Posterior vena cava (tissue), 2 donors: ENCODE results near the gene AP2A2. TPM values are rescaled to one million over a fixed set of nuclear protein-coding genes. Genes with fewer than 3 reads are reported as not detected.
"Not testable (repeated sequence)": the region's sequence is repeated elsewhere in the genome, so short reads cannot be mapped to it uniquely, and the experiment has no call there.

Experiments used
- DNase-seq: peaks from one replicate; pipeline ENCODE4 v3.0.0-alpha.2; 2020; ENCODE audit warnings: low spot score
- intact Hi-C, 2 donors: fragments of 100-400 bp; cut with DNase I; formaldehyde crosslinking; loops; one replicate each; pipeline versions ENCODE4 v1.14.1 to v1.14.2; 2022 to 2023
- total RNA-seq, 2 donors: library from RNA; stranded (reverse); fragmentation: NEBNext Ultra II Directional; extraction: Animal tissue kit (Norgen Biotek cat#: 25700); gene quantifications; one replicate each; pipeline ENCODE4 v1.2.1, GENCODE V29; 2021
- donor health status: DM: yes; HTN: yes; CAD: no.
- donor health status: DM: yes; HTN: yes; CAD: no.

Gene AP2A2
- total RNA-seq, 2 donors from 2014 or later: 83.5 to 117 TPM

DNA sequence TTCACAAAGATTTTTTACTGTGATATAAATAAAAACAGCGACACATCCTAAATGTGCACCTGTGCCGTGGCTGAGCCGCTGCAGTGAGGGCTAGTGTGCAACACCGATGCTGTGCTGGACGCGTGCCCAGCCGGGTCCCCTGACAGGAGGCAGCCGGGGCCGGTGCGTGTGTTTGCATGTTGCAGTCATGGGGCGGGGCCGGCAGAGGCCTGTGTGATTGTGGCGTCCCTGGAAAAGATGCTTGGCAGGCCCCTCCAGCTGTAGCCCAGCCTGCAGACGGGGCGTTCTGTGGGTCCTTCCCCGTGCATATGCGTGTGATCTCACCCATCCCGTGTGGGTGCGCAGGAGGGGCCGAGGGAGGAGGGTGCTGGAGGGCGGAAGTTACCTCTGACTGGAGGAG, 80.3 kb downstream of the AP2A2 start:
- DNase-seq: no peak
- intact Hi-C loops: no loop called here

GRCh38 chr11:1006762-1007161, 81.1 kb downstream of the AP2A2 start:
- intact Hi-C loops: no loop called here
- no peak for DNase-seq

DNA sequence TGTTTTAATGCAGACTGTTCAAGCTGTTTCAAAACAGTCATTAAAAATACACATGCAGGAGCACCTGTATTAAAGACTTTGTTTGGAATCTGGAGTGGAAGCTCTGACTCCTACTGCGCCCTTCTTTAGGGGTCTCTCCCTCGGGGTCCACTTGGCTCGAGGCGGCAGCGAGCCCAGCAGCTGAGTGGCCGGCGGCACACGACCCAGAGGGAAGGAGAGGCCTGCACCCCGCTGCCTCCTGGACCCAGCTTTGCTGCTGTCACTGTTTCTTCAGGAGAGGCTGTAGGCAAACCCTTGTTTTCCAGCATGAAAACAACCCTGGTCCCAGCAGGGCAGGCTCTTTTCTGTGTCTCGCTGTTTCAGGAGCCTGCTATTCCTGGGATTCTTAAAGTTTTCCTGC, 81.6 kb downstream of the AP2A2 start:
- intact Hi-C loops: no loop called here
- DNase-seq: no peak

- intact Hi-C loops: no loop called here
- no peak for DNase-seq
These were observed 82.5 kb downstream of the AP2A2 start for GRCh38 chr11:1008001-1008802.

- DNase-seq: no peak
- intact Hi-C loops: no loop called here
These were observed 83.1 kb downstream of the AP2A2 start for GRCh38 chr11:1008803-1009145.

- intact Hi-C loops: no loop called here
- DNase-seq: no peak
These were observed 83.7 kb downstream of the AP2A2 start for GRCh38 chr11:1009371-1009770.

DNA sequence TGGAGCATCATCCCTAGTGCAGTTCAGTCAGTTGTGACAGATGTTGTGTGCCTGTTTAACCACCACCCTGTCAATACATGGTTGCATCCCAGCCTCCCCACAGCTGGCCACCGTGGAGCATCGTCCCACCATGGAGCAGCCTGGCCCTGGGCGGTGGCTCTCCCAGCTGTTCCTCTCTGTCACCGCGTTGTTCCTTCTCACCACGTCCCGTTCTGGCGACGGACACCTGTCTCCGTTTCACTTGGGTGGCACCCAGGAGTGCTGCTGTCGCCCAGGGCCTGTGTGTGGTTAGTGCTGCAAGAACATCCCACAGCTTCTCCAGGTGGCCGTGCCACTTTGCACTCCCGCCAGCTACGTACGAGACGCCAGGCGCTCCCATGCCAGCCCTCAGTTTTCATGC, 84.3 kb downstream of the AP2A2 start:
- DNase-seq: no peak
- intact Hi-C loops: no loop called here

GRCh38 chr11:1010551-1011319, 85.1 kb downstream of the AP2A2 start:
- no peak for DNase-seq
- intact Hi-C loops: no loop called here

GRCh38 chr11:1011320-1011698, 85.6 kb downstream of the AP2A2 start:
- no peak for DNase-seq
- intact Hi-C loops: no loop called here

GRCh38 chr11:1012291-1012690, 86.6 kb downstream of the AP2A2 start:
- no peak for DNase-seq
- intact Hi-C loops: no loop called here

DNA sequence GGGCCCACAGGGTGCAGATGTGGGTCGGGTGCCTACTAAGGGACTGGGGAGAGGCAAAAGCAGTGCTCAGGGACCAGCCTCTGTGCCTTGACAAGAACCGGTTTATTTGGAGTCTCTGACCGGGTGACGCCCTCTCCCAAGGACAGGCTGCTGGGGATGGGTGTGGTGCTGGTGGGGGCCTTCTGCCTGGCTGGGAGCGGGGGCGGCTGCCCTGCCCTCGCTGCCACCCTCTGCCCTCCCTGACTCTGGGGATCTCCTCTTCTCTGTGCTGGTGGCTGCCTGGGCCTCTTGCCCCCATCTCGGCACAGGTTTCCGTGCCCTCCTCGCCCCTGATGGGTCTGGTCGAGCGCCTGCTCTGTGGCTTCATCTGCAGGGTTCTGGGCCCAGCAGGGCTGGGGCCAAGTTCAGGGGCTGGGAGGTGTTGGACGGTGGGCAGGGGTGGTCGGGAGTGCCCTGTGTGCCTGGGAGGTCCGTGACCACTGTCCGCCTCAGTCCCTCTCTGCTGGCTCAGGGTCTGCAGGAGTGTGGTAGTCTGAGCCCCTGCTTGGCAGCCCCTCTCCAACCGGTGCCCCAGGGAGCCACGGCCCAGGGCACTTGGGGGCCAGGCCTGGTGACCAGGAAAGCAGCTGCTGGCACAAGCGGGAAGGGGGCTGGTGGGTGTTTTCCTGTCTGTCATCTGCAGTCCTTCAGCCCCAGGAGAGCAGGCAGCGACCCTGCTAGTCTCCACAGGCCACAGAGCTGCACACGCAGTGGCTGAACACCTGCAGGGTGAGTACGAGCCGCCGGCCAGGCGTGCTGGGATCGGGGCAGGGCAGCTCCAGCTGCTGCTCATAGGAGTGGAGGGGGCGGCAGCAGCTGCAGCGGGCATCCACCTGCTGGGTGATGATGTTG, 87.3 kb downstream of the AP2A2 start:
- DNase-seq: no peak
- intact Hi-C loops: no loop called here

DNA sequence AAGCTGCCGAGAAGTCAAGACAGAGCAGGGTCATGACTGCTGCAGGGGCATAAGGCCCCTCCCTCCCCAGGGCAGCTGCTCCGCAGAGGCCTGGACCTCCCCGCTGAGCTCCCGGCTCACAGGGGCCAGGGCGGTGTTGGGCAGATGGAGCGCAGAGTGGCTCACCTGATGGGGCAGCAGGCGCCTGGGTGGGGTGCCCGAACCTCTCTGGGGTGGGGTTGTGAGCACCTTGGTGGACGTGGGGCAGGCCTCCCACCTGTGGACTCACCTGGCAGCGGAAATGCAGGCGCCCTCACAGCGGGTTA, 87.9 kb downstream of the AP2A2 start:
- DNase-seq: no peak
- intact Hi-C loops: no loop called here

DNA sequence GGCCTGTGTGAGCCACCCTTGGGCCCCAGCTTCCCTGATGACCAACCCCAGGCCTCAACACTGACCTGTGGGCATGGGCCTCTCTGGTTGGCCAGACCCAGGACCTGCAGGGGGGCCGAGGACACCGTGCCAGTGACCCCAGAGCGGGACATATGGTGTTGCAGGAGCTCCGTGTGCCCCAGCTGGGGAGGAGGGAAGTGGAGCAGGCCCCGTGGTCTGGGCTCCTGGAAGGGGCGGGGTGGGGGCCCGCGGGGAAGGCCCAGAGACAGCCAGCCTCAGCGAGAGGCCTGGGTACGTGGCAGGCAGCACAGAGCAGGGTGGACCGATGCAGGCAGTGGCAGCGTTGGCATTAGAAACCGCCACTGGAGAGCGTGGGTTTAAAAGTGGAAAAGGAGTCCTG, 88.6 kb downstream of the AP2A2 start:
- intact Hi-C loops: no loop called here
- DNase-seq: no peak

- no peak for DNase-seq
- intact Hi-C loops: no loop called here
These were observed 89.4 kb downstream of the AP2A2 start for GRCh38 chr11:1015064-1015463.

GRCh38 chr11:1015826-1016545, 90.3 kb downstream of the AP2A2 start:
- no peak for DNase-seq
- intact Hi-C loops: no loop called here

GRCh38 chr11:1016610-1017126, 91.0 kb downstream of the AP2A2 start:
- DNase-seq: not testable (repeated sequence)

GRCh38 chr11:1017269-1018005, 91.8 kb downstream of the AP2A2 start:
- DNase-seq: no peak
- intact Hi-C loops: no loop called here

More at GRCh38 chr11:1016610-1017126, 91.0 kb downstream of the AP2A2 start:
- intact Hi-C loops: not testable (repeated sequence)

DNA sequence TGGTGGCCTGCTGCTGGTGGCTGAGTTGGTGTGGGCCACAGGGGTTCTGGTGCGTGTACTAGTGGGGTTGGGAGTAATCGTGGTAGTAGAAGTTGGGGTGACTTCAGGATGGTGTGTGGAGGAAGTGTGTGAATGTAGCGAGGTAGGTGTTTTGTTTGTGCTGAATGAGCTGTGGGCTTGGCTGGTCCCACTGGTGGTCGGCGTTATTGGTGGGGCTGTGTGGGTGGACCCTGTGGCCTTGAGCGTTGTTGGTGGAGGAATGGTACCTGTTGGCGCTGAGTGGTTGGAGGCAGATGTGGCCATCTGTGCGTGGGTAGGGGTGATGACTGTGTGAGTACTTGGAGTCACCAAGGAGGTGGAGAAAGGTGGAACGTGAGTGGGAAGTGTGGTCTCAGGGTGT, 92.4 kb downstream of the AP2A2 start:
- DNase-seq: no peak
- intact Hi-C loops: no loop called here
